Measurements from ENCODE around the gene GH1.
"Not testable (repeated sequence)": the region's sequence is repeated elsewhere in the genome, so short reads cannot be mapped to it uniquely, and the experiment has no call there.

GH1 gene

DNA sequence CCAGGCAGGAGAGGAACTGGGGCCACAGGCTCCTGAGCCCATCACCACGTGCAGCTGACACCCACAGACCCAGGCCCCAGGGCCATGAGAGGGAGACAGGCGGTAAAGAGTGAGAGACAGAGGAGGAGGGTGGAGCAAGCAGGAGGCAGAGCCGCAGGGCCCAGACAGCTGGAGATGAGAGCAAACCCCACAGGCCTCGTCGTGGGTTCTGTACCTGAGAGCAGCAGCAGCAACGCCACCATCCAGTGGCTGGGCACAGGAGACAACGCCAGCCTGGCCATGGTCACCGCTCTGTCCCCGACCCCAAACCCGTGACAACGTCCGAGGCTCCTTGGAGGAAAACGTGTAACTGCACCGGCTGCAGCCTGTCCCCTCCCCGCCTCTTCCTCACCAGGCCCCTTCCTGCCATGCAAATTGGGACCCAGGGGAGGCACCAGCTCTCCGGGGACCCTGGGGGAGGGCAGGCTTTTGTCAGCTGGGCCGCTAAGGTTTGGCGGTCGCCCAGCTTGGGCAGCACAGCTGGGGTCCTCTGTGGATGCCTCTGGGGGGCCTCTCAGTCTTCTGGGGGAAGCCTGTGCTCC, 13.4 kb upstream of the GH1 start, which contains the start of gene CD79B:
TSS of gene CD79B (minus strand) at position 351 of the 581 bp plus-strand sequence. CDS start at position 281, 70 bp downstream.
- FAIRE-seq (peak; percentile 97), DNase-seq (ENCODE audit: insufficient read length) (peak; percentile 98)
- no peak; the same call in 1 of the 2 replicates for TF ChIP-seq TAF1 (IDR thresholded peaks at IDR 0.05; ENCODE audit: borderline replicate concordance, low read depth, low read length)
- TF ChIP-seq POLR2A (IDR thresholded peaks at IDR 0.05; ENCODE audit: low read depth, low read length), result peak; percentile 82
- TF ChIP-seq POLR2AphosphoS5 (IDR thresholded peaks at IDR 0.05; ENCODE audit: low read depth, low read length), result peak; percentile 73

DNA sequence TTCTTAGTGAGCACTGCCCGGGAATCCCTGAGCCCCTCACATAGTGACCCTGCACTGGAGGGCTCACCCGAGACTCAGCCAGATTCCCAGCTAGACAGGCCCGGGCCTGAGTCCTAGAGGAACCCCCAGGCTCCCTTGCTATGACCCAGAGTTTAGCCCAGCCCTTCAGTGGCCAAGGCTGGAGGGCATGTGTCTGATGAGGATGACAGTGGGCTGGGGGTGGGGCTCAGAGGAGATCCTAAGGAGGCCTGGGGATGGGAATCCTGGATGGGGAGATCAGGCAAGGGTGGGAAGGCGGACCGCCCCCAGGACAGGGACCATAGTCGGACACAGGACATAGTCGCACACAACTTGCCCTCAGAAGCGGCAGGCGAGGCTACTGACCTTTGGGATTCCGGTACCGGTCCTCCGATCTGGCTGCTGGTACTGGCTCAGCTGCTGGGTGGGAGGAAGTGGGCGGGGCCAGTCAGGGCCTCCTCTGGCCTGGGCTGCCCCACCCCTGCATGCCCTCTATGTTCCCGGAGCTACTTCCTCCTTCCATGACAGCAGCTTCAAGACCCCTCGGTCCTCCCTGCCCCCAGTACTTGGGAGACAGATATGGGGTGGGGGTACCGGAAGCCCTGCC, 12.4 kb upstream of the GH1 start:
- TF ChIP-seq POLR2AphosphoS5 (IDR thresholded peaks at IDR 0.05; ENCODE audit: low read depth, low read length) (no peak), POLR2A (IDR thresholded peaks at IDR 0.05; ENCODE audit: low read depth, low read length) (no peak; the same call in 1 of the 2 replicates), TAF1 (IDR thresholded peaks at IDR 0.05; ENCODE audit: borderline replicate concordance, low read depth, low read length) (no peak)
- FAIRE-seq, result peak; percentile 90
- peak; percentile 86 for DNase-seq (ENCODE audit: insufficient read length)

DNA sequence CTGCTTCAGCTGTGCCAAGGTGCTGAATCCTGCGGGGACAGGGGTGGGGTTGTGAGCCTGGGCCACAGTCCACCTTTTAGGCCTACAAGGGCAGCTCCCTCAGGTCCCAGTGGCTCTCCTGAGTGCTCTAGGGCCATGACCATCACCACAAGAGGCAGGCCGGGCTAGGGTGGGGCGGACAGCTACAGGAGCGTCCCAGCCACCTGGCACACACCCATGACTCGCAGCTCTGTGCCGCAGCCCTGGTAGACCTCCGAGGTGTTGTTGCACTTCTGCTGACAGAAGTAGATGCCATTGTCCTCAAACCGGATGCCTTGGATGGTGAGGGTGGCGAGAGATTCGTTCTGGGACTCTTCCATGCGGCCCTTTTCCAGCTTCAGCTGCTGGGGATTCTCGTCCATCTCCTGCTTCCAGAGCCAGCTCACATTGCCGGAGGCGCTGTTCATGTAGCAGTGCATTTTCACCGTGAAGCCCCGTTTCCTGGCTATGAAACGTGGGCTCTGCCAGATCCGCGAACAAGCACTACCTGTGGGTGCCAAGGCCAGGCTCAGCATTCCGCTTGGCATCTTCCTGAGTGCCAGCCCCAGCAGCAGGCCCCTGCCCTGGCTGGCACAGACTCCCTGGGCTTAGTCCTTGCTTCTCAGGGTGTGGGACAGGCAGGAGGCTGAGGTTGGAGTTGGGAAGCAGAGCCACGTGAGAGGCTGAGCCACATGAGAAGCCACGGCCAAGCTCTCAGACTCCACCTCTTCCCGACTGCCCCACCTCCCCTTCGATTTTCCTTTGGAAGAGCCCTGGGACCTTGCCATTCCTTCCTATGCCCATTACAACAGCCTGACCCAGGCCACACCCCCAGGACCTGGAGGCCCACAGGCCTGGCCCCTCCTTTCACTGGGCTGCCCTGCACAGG, 11.5 kb upstream of the GH1 start:
- no peak for TF ChIP-seq POLR2AphosphoS5 (IDR thresholded peaks at IDR 0.05; ENCODE audit: low read depth, low read length)
- TF ChIP-seq POLR2A (IDR thresholded peaks at IDR 0.05; ENCODE audit: low read depth, low read length), result no peak
- no peak for TF ChIP-seq TAF1 (IDR thresholded peaks at IDR 0.05; ENCODE audit: borderline replicate concordance, low read depth, low read length)
- FAIRE-seq, result no peak
- no peak for DNase-seq (ENCODE audit: insufficient read length)

DNA sequence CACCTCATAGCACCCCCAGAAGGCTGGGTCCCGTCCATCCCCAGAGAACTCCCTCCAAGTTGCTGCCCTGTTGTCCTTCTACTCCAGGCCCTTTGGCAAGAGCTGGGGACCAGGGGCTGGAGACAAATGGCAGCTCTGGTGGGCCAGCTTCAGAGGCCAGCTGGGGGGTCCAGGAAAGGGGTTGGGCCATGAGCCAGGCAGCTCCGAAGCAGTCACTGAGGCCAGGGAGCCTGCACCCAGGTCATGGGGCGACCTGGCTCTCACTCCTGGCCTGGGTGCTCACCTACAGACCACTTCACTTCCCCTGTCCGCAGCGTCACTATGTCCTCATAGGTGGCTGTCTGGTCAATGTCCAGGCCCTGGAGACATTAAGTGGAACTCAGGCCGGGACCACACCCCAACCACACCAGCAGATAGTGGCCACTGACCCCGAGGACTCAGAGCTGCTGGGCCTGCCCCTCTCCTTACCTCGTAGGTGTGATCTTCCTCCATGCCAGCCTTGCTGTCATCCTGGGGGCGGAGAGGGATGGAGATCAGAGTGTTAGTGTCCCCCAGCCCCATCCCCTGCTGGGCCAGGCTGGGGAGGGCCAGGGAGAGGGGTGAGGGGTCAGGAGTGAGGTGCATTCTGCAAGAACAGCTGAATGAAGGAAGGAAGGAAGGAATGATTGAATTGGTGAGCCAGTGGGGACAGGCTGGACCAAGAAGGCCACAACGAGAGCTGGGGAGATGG, 10.5 kb upstream of the GH1 start:
- no peak for DNase-seq (ENCODE audit: insufficient read length)
- FAIRE-seq, result no peak
- TF ChIP-seq POLR2A (IDR thresholded peaks at IDR 0.05; ENCODE audit: low read depth, low read length) (no peak), POLR2AphosphoS5 (IDR thresholded peaks at IDR 0.05; ENCODE audit: low read depth, low read length) (no peak), TAF1 (IDR thresholded peaks at IDR 0.05; ENCODE audit: borderline replicate concordance, low read depth, low read length) (no peak)

DNA sequence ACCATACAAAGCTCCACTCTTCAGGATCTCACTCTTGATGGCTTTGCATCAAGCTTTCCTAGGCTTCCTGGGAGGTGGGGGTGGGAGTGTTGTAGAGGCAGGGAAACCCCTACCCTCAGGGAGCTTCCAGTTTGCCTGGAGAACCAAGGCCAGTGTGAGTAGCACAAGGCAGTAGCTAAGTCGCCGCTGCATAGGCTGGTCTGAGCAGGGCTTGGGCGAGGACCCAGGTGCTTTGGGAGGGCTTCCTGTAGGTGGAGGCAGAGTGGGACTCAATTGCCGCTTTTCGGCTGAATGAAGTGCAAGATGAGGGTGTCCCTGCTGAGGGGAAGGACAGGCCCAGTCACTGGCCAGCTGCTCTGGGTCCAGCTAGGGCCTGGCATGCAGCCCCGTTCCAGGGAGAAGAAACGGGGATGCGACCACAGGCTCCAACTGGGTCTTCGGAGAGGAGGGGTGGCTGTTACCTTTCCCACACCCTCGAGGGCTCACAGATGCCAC, 9.6 kb upstream of the GH1 start:
- TF ChIP-seq POLR2A (IDR thresholded peaks at IDR 0.05; ENCODE audit: low read depth, low read length) (no peak), POLR2AphosphoS5 (IDR thresholded peaks at IDR 0.05; ENCODE audit: low read depth, low read length) (no peak), TAF1 (IDR thresholded peaks at IDR 0.05; ENCODE audit: borderline replicate concordance, low read depth, low read length) (no peak)
- no peak for DNase-seq (ENCODE audit: insufficient read length)
- no peak for FAIRE-seq

- DNase-seq (ENCODE audit: insufficient read length) (no peak), FAIRE-seq (peak; percentile 60)
- TF ChIP-seq POLR2A (IDR thresholded peaks at IDR 0.05; ENCODE audit: low read depth, low read length) (peak; percentile 23; the same call in 1 of the 2 replicates), POLR2AphosphoS5 (IDR thresholded peaks at IDR 0.05; ENCODE audit: low read depth, low read length) (no peak), TAF1 (IDR thresholded peaks at IDR 0.05; ENCODE audit: borderline replicate concordance, low read depth, low read length) (no peak)
These were observed 9.0 kb upstream of the GH1 start for GRCh38 chr17:63927464-63928171.

DNA sequence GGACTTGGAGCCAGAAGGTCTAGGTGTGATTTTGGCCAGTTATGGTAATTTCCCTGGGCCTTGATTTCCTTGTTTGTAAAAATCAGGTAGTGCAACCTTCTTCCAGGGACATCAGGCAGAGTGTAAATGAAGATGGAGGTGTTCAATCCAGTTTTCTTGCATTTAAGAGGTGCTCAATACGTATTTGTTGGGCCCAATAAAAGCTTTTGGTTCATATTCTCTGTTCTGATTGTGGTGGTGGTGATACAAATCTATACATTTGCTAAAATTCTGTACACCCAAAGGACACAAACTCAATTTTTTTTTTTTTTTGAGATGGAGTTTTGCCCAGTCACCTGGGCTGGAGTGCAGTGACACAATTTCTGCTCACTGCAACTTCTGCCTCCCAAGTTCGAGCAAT, 7.5 kb upstream of the GH1 start:
- FAIRE-seq, result no peak

DNA sequence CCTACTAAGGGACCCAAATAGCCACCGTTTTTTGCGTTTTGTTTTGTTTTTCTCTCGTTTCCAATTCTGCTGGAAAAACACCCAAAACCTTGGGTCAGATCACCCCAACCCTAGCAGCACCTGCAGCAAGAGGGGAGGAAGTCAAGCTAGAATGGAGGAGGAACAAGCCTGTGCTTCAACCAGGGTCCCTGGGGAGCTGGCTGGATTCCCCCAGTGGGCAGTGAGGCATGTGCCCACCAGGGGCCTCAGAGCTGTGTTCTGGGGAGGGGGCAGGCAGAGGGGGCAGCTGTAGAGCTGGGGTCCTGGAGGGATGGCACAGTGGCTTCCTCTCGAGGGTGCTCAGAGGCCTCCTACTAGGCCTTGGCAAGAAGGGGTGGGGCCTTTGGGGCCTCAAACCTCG, 7.0 kb upstream of the GH1 start:
- TF ChIP-seq POLR2A (IDR thresholded peaks at IDR 0.05; ENCODE audit: low read depth, low read length) (no peak), TAF1 (IDR thresholded peaks at IDR 0.05; ENCODE audit: borderline replicate concordance, low read depth, low read length) (no peak), POLR2AphosphoS5 (IDR thresholded peaks at IDR 0.05; ENCODE audit: low read depth, low read length) (no peak)
- DNase-seq (ENCODE audit: insufficient read length) (no peak), FAIRE-seq (no peak)

More for the DNA sequence above, 7.5 kb upstream of the GH1 start:
- TF ChIP-seq POLR2A (IDR thresholded peaks at IDR 0.05; ENCODE audit: low read depth, low read length), result no peak
- no peak for TF ChIP-seq POLR2AphosphoS5 (IDR thresholded peaks at IDR 0.05; ENCODE audit: low read depth, low read length)
- no peak for TF ChIP-seq TAF1 (IDR thresholded peaks at IDR 0.05; ENCODE audit: borderline replicate concordance, low read depth, low read length)
- no peak for DNase-seq (ENCODE audit: insufficient read length)

DNA sequence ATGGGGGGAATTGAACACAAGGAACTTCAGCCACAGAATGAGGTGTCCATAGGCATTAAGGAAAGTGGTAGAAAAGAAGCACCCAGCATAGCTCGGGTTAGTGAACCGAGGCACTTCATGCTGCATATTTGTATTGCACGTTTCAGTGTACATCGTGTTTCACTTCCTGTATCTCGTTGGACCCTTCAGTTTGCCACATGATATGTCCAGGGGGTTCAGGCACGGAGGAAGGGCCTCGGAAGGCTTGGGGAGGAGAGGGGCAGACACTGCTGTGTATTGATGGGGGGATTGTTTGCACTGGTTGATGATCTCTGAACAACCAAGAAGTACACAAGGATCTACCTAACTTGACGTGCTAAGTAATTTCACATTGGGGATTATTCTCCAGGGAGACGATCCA, 3.8 kb upstream of the GH1 start:
- FAIRE-seq, result peak; percentile 87

DNA sequence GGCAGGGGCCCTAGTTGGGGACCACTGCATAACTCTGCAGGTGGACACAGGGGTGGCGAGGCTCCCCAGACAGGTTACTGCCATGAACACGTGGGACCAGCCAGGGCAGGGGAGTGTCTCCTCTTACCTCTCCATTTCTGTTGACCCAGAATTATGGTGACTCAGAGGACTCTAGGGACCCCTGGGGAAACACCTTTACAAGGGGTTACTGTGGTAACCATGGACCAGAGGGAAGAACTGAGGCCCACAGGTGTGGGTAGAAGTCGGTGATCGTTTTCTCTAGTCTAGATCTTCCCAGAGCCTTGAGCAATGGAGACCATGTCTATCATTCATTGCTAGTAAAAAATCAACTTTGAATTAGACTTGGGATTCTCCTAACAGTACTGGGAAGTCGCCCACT, 2.1 kb upstream of the GH1 start:
- DNase-seq (ENCODE audit: insufficient read length); FAIRE-seq: not testable (repeated sequence)

More for the DNA sequence above, 3.8 kb upstream of the GH1 start:
- not testable (repeated sequence) for DNase-seq (ENCODE audit: insufficient read length)

GRCh38 chr17:63920050-63920449, 1.4 kb upstream of the GH1 start:
- DNase-seq (ENCODE audit: insufficient read length); FAIRE-seq: not testable (repeated sequence)
